Neuronal stem cell (in vitro differentiated cells): ENCODE measurements around the gene IFITM1.
"Not testable (repeated sequence)": the region's sequence is repeated elsewhere in the genome, so short reads cannot be mapped to it uniquely, and the experiment has no call there.

ENCODE experiments used
- DNase-seq: peaks from one replicate; pipeline ENCODE4 v3.0.0-alpha.2; 2013; ENCODE audit warnings: low spot score
- H2AFZ ChIP-seq: one replicate; pipeline ENCODE4 v1.6.1; 2013; ENCODE audit warnings: mild to moderate bottlenecking, low read length, inconsistent platforms
- H2AK5ac ChIP-seq: 2 replicates; pipeline ENCODE4 v1.6.1; 2013; ENCODE audit warnings: low read depth, mild to moderate bottlenecking, inconsistent platforms, low read length, moderate library complexity, mixed read lengths
- H2BK120ac ChIP-seq: 2 replicates; pipeline ENCODE4 v1.6.1; 2013; ENCODE audit warnings: low read depth, mild to moderate bottlenecking, inconsistent platforms, low read length, moderate library complexity, mixed read lengths
- H2BK12ac ChIP-seq: one replicate; pipeline ENCODE4 v1.6.1; 2013; ENCODE audit warnings: low read length, inconsistent platforms
- H2BK15ac ChIP-seq: 2 replicates; pipeline ENCODE4 v1.6.1; 2013; ENCODE audit warnings: mild to moderate bottlenecking, low read length, inconsistent platforms, mixed read lengths
- H2BK5ac ChIP-seq: one replicate; pipeline ENCODE4 v1.6.1; 2013; ENCODE audit warnings: inconsistent platforms, mild to moderate bottlenecking, low read length, moderate library complexity
- H3K14ac ChIP-seq: one replicate; pipeline ENCODE4 v1.6.1; 2013; ENCODE audit warnings: low read length, inconsistent platforms
- H3K18ac ChIP-seq: 2 replicates; pipeline ENCODE4 v1.6.1; 2013; ENCODE audit warnings: low read length, inconsistent platforms
- H3K23ac ChIP-seq: 2 replicates; pipeline ENCODE4 v1.6.1; 2013; ENCODE audit warnings: low read depth, mild to moderate bottlenecking, mixed read lengths, low read length, inconsistent platforms; ENCODE audit not compliant: poor library complexity
- H3K27ac ChIP-seq: replicated peaks from 3 replicates; pipeline ENCODE4 v1.5.1; 2013; ENCODE audit warnings: low read length, inconsistent platforms
- H3K27me3 ChIP-seq, 3 experiments: 2 replicates each; pipeline ENCODE4 v1.6.1; 2013; ENCODE audit warnings: low read length in 3 of 3, mild to moderate bottlenecking in 2 of 3, inconsistent platforms in 1 of 3, low read depth in 1 of 3, mixed read lengths in 1 of 3, moderate library complexity in 1 of 3; ENCODE audit not compliant: control insufficient read depth in 3 of 3, insufficient read depth in 3 of 3
- H3K36me3 ChIP-seq, 2 donors: replicated peaks in 1 of 2; 2 replicates each; pipeline ENCODE4 v1.6.1; 2013; ENCODE audit warnings: low read length in 2 of 2; ENCODE audit not compliant: control insufficient read depth in 2 of 2, insufficient read depth in 2 of 2
- H3K4ac ChIP-seq: 2 replicates; pipeline ENCODE4 v1.6.1; 2013; ENCODE audit warnings: inconsistent platforms, mild to moderate bottlenecking, low read length, moderate library complexity
- H3K4me1 ChIP-seq, 2 donors: 1 replicate in 1 of 2; 2 replicates in 1 of 2; pipeline ENCODE4 v1.6.1; 2013; ENCODE audit warnings: low read length in 2 of 2, low read depth in 1 of 2; ENCODE audit not compliant: control insufficient read depth in 2 of 2, insufficient read depth in 1 of 2
- H3K4me2 ChIP-seq: one replicate; pipeline ENCODE4 v1.6.1; 2013; ENCODE audit warnings: mild to moderate bottlenecking, low read length, inconsistent platforms; ENCODE audit not compliant: insufficient read depth, poor library complexity, severe bottlenecking
- H3K4me3 ChIP-seq, 2 donors: 2 replicates each; pipeline ENCODE4 v1.5.1; 2013; ENCODE audit warnings: low read length in 2 of 2, mild to moderate bottlenecking in 2 of 2, inconsistent platforms in 1 of 2, moderate library complexity in 1 of 2
- H3K79me1 ChIP-seq: one replicate; pipeline ENCODE4 v1.6.1; 2013; ENCODE audit warnings: low read depth, mild to moderate bottlenecking, inconsistent platforms, low read length, moderate library complexity
- H3K9ac ChIP-seq: one replicate; pipeline ENCODE4 v1.6.1; 2013; ENCODE audit warnings: mild to moderate bottlenecking, low read depth, low read length, inconsistent platforms; ENCODE audit not compliant: poor library complexity
- H3K9me3 ChIP-seq, 2 donors: replicated peaks in 1 of 2; 2 replicates each; pipeline versions ENCODE3 to v1.6.1; 2013; ENCODE audit warnings: low read length in 2 of 2, mild to moderate bottlenecking in 2 of 2, inconsistent platforms in 1 of 2, low read depth in 1 of 2, mixed read lengths in 1 of 2, moderate library complexity in 1 of 2; ENCODE audit not compliant: control insufficient read depth in 2 of 2, insufficient read depth in 1 of 2
- H4K8ac ChIP-seq: one replicate; pipeline ENCODE4 v1.6.1; 2013; ENCODE audit warnings: low read depth, mild to moderate bottlenecking, inconsistent platforms, low read length, moderate library complexity
- H4K91ac ChIP-seq: one replicate; pipeline ENCODE4 v1.6.1; 2013; ENCODE audit warnings: low read length, low read depth, mild to moderate bottlenecking, inconsistent platforms; ENCODE audit not compliant: poor library complexity
- whole genome bisulfite sequencing, 2 donors: extraction: QIAGEN DNeasy Blood & Tissue Kit; methylation state at CpG; one replicate each; pipeline ENCODE4 v1.1.7; 2013; ENCODE audit warnings: missing lambda C conversion rate in 2 of 2, mixed read lengths in 1 of 2; ENCODE audit not compliant: insufficient read length in 2 of 2, insufficient replicate concordance in 1 of 2; ENCODE audit errors: extremely low coverage in 2 of 2; 5-methylcytosine and 5-hydroxymethylcytosine counted together

Gene IFITM1

GRCh38 chr11:332651-333480 is 19.0 kb downstream of the IFITM1 start:
- Histone ChIP-seq H3K27ac (peak overlapping the region; percentile 98), H3K27me3 (no peaks in the 10 kb centered on the region)

GRCh38 chr11:333616-334263 is 19.9 kb downstream of the IFITM1 start:
- peak overlapping the region in 1 of 2 donors; percentile 28 for H3K4me3 ChIP-seq
- H2BK12ac ChIP-seq, DNase-seq: not testable (repeated sequence)

More at GRCh38 chr11:332651-333480, 19.0 kb downstream of the IFITM1 start:
- Histone ChIP-seq H2BK120ac (no peak overlapping the region), H3K4me3 (no peak overlapping the region), H3K9me3 (peaks cover 3 to 18% of the 10 kb centered on the region in 2 donors), H2BK12ac (peak overlapping the region; percentile 79), H3K4ac (peak overlapping the region; percentile 87), H3K79me1 (no peaks in the 10 kb centered on the region), H3K36me3 (no peaks in the 10 kb centered on the region), H2BK15ac (peak overlapping the region; percentile 89), H4K91ac (peak overlapping the region; percentile 44), H3K4me2 (no peak overlapping the region), H3K9ac (no peak overlapping the region), H2AFZ (no peak overlapping the region), H2AK5ac (peak overlapping the region; percentile 97), H3K4me1 (peaks cover 27 to 36% of the 10 kb centered on the region in 2 donors), H4K8ac (no peak overlapping the region), H3K14ac (no peak overlapping the region), H3K23ac (no peak overlapping the region), H2BK5ac (peak overlapping the region; percentile 3), H3K18ac (peak overlapping the region; percentile 78)
- no peak for DNase-seq
- no CpG with 5 or more reads among the region's 23 CpGs for WGBS, 2 donors

DNA sequence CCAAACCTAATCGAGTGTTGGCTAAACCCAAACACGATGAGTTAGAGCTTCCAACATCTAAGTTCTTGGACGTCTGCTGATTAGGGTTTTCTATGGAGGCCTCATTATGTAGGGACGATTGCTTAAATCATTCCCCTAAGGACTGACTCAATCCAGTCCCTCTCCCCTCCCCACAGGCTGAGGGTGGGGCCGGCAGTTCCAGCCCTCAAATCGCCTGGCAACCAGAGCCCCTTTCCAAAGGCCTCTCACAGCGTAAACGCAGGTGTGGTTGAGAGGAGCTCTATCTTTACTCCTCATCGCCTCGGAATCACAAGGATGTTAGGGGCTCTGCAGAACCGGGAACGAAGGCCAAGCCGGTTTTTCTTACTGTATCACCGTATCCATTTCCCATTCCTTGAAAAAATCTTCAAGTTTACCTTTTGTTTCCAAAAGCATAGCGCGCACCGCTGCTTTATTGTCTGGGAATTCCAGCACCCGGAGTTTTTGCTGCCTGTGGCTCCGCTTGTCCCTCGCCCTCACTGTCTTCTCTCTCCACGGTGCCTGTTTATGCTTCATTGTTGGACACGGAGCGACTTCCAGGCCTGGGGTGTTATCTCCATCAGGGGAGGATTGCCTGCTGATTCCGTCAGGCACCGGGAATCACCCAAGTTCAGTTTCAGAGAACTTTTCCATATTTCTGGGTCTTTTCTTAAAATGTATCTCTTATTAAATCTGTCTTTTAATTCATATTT is 20.6 kb downstream of the IFITM1 start:
- no CpG with 5 or more reads among the region's 25 CpGs for WGBS, 2 donors
- Histone ChIP-seq H4K91ac (peak overlapping the region; percentile 44), H3K36me3 (no peaks in the 10 kb centered on the region), H2BK5ac (peak overlapping the region; percentile 30), H3K9ac (no peak overlapping the region), H3K27ac (peak overlapping the region; percentile 98), H4K8ac (no peak overlapping the region), H3K4me2 (peak overlapping the region; percentile 42), H2AFZ (peak overlapping the region; percentile 70), H3K9me3 (peaks cover 3 to 18% of the 10 kb centered on the region in 2 donors), H2BK120ac (peak overlapping the region; percentile 76), H3K79me1 (no peaks in the 10 kb centered on the region), H3K27me3 (no peaks in the 10 kb centered on the region), H3K4me1 (peaks cover 27 to 36% of the 10 kb centered on the region in 2 donors), H3K4ac (no peak overlapping the region), H3K23ac (no peak overlapping the region), H3K4me3 (peak overlapping the region in 1 of 2 donors; percentile 28), H2AK5ac (no peak overlapping the region), H2BK12ac (no peak overlapping the region), H3K14ac (no peak overlapping the region), H3K18ac (peak overlapping the region; percentile 97), H2BK15ac (no peak overlapping the region)
- DNase-seq = no peak

More at GRCh38 chr11:333616-334263, 19.9 kb downstream of the IFITM1 start:
- Histone ChIP-seq H3K18ac (peak overlapping the region; percentile 29), H3K9me3 (peaks cover 3 to 18% of the 10 kb centered on the region in 2 donors), H2BK5ac (peak overlapping the region; percentile 30), H3K4me1 (peaks cover 27 to 36% of the 10 kb centered on the region in 2 donors), H4K91ac (peak overlapping the region; percentile 44), H2AFZ (peak overlapping the region; percentile 70), H3K27ac (peak overlapping the region; percentile 98)
- not testable (repeated sequence) for H3K27me3 ChIP-seq, H3K79me1 ChIP-seq, H2AK5ac ChIP-seq, H2BK120ac ChIP-seq, H4K8ac ChIP-seq, H3K4ac ChIP-seq, H3K36me3 ChIP-seq, H3K9ac ChIP-seq, H3K4me2 ChIP-seq, H3K14ac ChIP-seq, H2BK15ac ChIP-seq, H3K23ac ChIP-seq
- no CpG with 5 or more reads among the region's 17 CpGs for WGBS, 2 donors
